Body of pancreas (tissue), 4 donors: ENCODE results near the gene SPNS3.

Experiments
- CTCF ChIP-seq, 7 experiments: fragments of 450-650 bp in 4 of 7; fragments of 200-600 bp in 3 of 7; sonication (generic) in 3 of 7; IDR thresholded peaks; one replicate each; pipeline ENCODE4 v1.5.1; 2016 to 2019; ENCODE audit warnings: antibody characterized with exemption in 7 of 7
- POLR2A ChIP-seq, 3 donors: fragments of 450-650 bp; IDR thresholded peaks; one replicate each; pipeline ENCODE4 v1.6.1; 2016; ENCODE audit warnings: antibody characterized with exemption in 3 of 3, mild to moderate bottlenecking in 2 of 3

- TF ChIP-seq CTCF (IDR thresholded peaks at IDR 0.05) = no peak
- no peak for TF ChIP-seq POLR2A (IDR thresholded peaks at IDR 0.05)
Observed at GRCh38 chr17:4506175-4506813, 72.6 kb downstream of the SPNS3 start.
